HepG2 (cell line): ENCODE results near the gene RNF126. TPM values are rescaled to one million over a fixed set of nuclear protein-coding genes. Genes with fewer than 3 reads are reported as not detected.

Experiments used
- ATAC-seq: fragments of 200-7000 bp; cut with Tn5 transposase; 3 replicates; pipeline ENCODE4 v1.9.1; 2020; ENCODE audit warnings: mild to moderate bottlenecking, moderate library complexity
- BruUV-seq: library from RNA; stranded (reverse); fragments of 400-500 nt; replicated peaks from 2 replicates; lab custom pipeline; 2021; lab: Mats Ljungman, UMichigan
- CTCF ChIA-PET: fragments of 300-600 bp; formaldehyde crosslinking; extraction: SDS; loops from one replicate; lab custom pipeline; 2021; ENCODE audit warnings: low total read pairs, inconsistent platforms, low intra/inter-chr PET ratio; lab: Yijun Ruan, JAX
- POLR2A ChIA-PET: fragments of 350-600 bp; sonication (Branson Sonifier 250); formaldehyde crosslinking; loops from one replicate; lab custom pipeline; 2020; ENCODE audit warnings: antibody characterized with exemption, inconsistent platforms; lab: Yijun Ruan, JAX
- DNase-seq: peaks from one replicate; pipeline ENCODE4 v3.0.0-alpha.2; 2015; ENCODE audit warnings: low spot score
- FAIRE-seq: peaks from 3 replicates; lab custom pipeline; 2011; peaks lifted over from hg19 to GRCh38; lab: Jason Lieb, UNC
- H2AFZ ChIP-seq: one replicate; pipeline ENCODE4 v1.6.1; 2011; ENCODE audit warnings: low read length, inconsistent platforms
- H3K27ac ChIP-seq: fragments of 300-600 bp; 3 replicates; pipeline ENCODE4 v1.8.0; 2011; ENCODE audit warnings: mixed run types, mild to moderate bottlenecking, mixed read lengths, low read length, inconsistent platforms; ENCODE audit not compliant: insufficient read depth; ENCODE audit errors: extremely low read length
- H3K27me3 ChIP-seq, 2 experiments: fragments of 200-600 bp in 1 of 2; 2 replicates in 1 of 2; 3 replicates in 1 of 2; pipeline versions ENCODE4 v1.6.0 to v1.8.0; 2011; ENCODE audit warnings: low read length in 2 of 2, mild to moderate bottlenecking in 2 of 2, moderate library complexity in 2 of 2, inconsistent platforms in 1 of 2; ENCODE audit not compliant: insufficient read depth in 2 of 2, control insufficient read depth in 1 of 2
- H3K36me3 ChIP-seq, 2 experiments: fragments of 200-600 bp in 1 of 2; replicated peaks in 1 of 2; 2 replicates in 1 of 2; 3 replicates in 1 of 2; pipeline versions ENCODE4 v1.5.1 to v1.8.0; 2011; ENCODE audit warnings: low read length in 2 of 2, inconsistent platforms in 1 of 2; ENCODE audit not compliant: insufficient read depth in 2 of 2, control insufficient read depth in 1 of 2
- H3K4me1 ChIP-seq: 2 replicates; pipeline ENCODE4 v1.5.1; 2012; ENCODE audit warnings: low read length, inconsistent platforms; ENCODE audit not compliant: insufficient read depth
- H3K4me2 ChIP-seq: 2 replicates; pipeline ENCODE4 v1.6.0; 2011; ENCODE audit warnings: low read depth, low read length, inconsistent platforms
- H3K4me3 ChIP-seq, 3 experiments: fragments of 200-600 bp in 1 of 3; sonication (generic), shearing (Covaris generic) in 1 of 3; replicated peaks in 1 of 3; 2 replicates each; pipeline ENCODE4 v1.5.1; 2011 to 2016; ENCODE audit warnings: low read length in 3 of 3, inconsistent platforms in 2 of 3, low read depth in 2 of 3, mild to moderate bottlenecking in 2 of 3, control low read depth in 1 of 3, mixed read lengths in 1 of 3; ENCODE audit not compliant: insufficient read depth in 1 of 3
- H3K79me2 ChIP-seq: one replicate; pipeline ENCODE4 v1.6.1; 2011; ENCODE audit warnings: low read length, inconsistent platforms; ENCODE audit not compliant: insufficient read depth
- H3K9ac ChIP-seq: 2 replicates; pipeline ENCODE4 v1.6.0; 2011; ENCODE audit warnings: mild to moderate bottlenecking, low read depth, low read length, inconsistent platforms; ENCODE audit not compliant: insufficient read depth
- H3K9me3 ChIP-seq: 2 replicates; pipeline ENCODE4 v1.5.1; 2012; ENCODE audit warnings: mild to moderate bottlenecking, low read length
- H4K20me1 ChIP-seq: 2 replicates; pipeline ENCODE4 v1.6.0; 2011; ENCODE audit warnings: inconsistent platforms, mild to moderate bottlenecking, low read length, moderate library complexity; ENCODE audit not compliant: insufficient read depth
- EEA1 ChIP-seq: sonication (generic); formaldehyde crosslinking; IDR thresholded peaks from 2 replicates; pipeline ENCODE4 v1.5.1; 2020; ENCODE audit warnings: mild to moderate bottlenecking, missing genetic modification reagents, borderline replicate concordance
- EP300 ChIP-seq, 3 experiments: sonication (generic) in 1 of 3; formaldehyde crosslinking in 1 of 3; IDR thresholded peaks; 2 replicates each; pipeline versions ENCODE4 v1.5.1 to v1.6.1; 2011 to 2020; ENCODE audit warnings: low read depth in 2 of 3, low read length in 2 of 3, borderline replicate concordance in 1 of 3, improper control_type of control experiment in 1 of 3, mild to moderate bottlenecking in 1 of 3, missing genetic modification reagents in 1 of 3, moderate library complexity in 1 of 3
- JDP2 ChIP-seq: sonication (generic); formaldehyde crosslinking; IDR thresholded peaks from 2 replicates; pipeline ENCODE4 v1.8.1; 2022; ENCODE audit warnings: missing genetic modification reagents, borderline replicate concordance
- MTA1 ChIP-seq: sonication (generic); formaldehyde crosslinking; IDR thresholded peaks from 2 replicates; pipeline ENCODE4 v1.4.0; 2020; ENCODE audit warnings: missing genetic modification reagents, mild to moderate bottlenecking, borderline replicate concordance
- PHF21A ChIP-seq: sonication (generic); formaldehyde crosslinking; IDR thresholded peaks from 2 replicates; pipeline ENCODE4 v1.5.0; 2020; ENCODE audit warnings: mild to moderate bottlenecking, missing genetic modification reagents
- SPEN ChIP-seq: sonication (generic); formaldehyde crosslinking; IDR thresholded peaks from 2 replicates; pipeline ENCODE4 v1.5.1; 2020; ENCODE audit warnings: low read depth, mild to moderate bottlenecking, missing genetic modification reagents
- SRY ChIP-seq: sonication (generic); formaldehyde crosslinking; IDR thresholded peaks from 2 replicates; pipeline ENCODE4 v1.8.0; 2022; ENCODE audit warnings: mild to moderate bottlenecking, missing genetic modification reagents
- SSRP1 ChIP-seq: IDR thresholded peaks from 2 replicates; pipeline ENCODE4 v1.6.1; 2016; ENCODE audit warnings: control low read depth
- TMF1 ChIP-seq: sonication (generic); formaldehyde crosslinking; IDR thresholded peaks from 2 replicates; pipeline ENCODE4 v1.8.1; 2022; ENCODE audit warnings: low read depth, missing genetic modification reagents
- ZBTB20 ChIP-seq: sonication (generic); formaldehyde crosslinking; IDR thresholded peaks from 2 replicates; pipeline ENCODE4 v1.8.1; 2023; ENCODE audit warnings: missing genetic modification reagents, low read depth, mild to moderate bottlenecking, borderline replicate concordance
- ZFP90 ChIP-seq: sonication (generic); formaldehyde crosslinking; IDR thresholded peaks from 2 replicates; pipeline ENCODE4 v1.8.0; 2022; ENCODE audit warnings: missing genetic modification reagents, mild to moderate bottlenecking, inconsistent platforms, borderline replicate concordance
- ZIK1 ChIP-seq: sonication (generic); formaldehyde crosslinking; IDR thresholded peaks from 2 replicates; pipeline ENCODE4 v1.5.0; 2020; ENCODE audit warnings: mild to moderate bottlenecking, low read depth, missing genetic modification reagents, borderline replicate concordance
- ZNF446 ChIP-seq: sonication (generic); formaldehyde crosslinking; IDR thresholded peaks from 2 replicates; pipeline ENCODE4 v1.5.0; 2020; ENCODE audit warnings: mild to moderate bottlenecking, missing genetic modification reagents
- ZNF558 ChIP-seq: sonication (generic); formaldehyde crosslinking; IDR thresholded peaks from 2 replicates; pipeline ENCODE4 v1.9.0; 2022; ENCODE audit warnings: mild to moderate bottlenecking, missing genetic modification reagents, borderline replicate concordance
- ZNF615 ChIP-seq: sonication (generic); formaldehyde crosslinking; IDR thresholded peaks from 2 replicates; pipeline ENCODE4 v1.5.0; 2020; ENCODE audit warnings: mild to moderate bottlenecking, missing genetic modification reagents, borderline replicate concordance
- WGBS: methylation state at CpG from one replicate; pipeline ENCODE4 v1.1.6; 2017; ENCODE audit warnings: low lambda C conversion rate; 5-methylcytosine and 5-hydroxymethylcytosine counted together
- in situ Hi-C: cut with HindIII; loops from 2 replicates; pipeline ENCODE4 v1.10.0; 2017; ENCODE audit warnings: low pct_unique_long_range_greater_than_20kb; ENCODE audit not compliant: extremely low pct_ligation_motif_present
- intact Hi-C: fragments of 100-400 bp; cut with micrococcal nuclease; formaldehyde crosslinking; loops from one replicate; pipeline ENCODE4 v1.10.0; 2022; ENCODE audit not compliant: unreplicated experiment
- polyA plus RNA-seq, 8 experiments: library from polyadenylated mRNA; depleted of rRNA in 3 of 8; stranded (reverse) in 7 of 8; unstranded in 1 of 8; fragments of >200 nt; fragmentation: Illumina TruSeq in 4 of 8; extraction: Trizol in 4 of 8; gene quantifications; 2 replicates each; pipeline versions ENCODE4 v1.2.1 to v1.2.3, GENCODE V29; 2011 to 2016; ENCODE audit warnings: low read depth in 4 of 8, missing spikeins in 1 of 8, mixed read lengths in 1 of 8; ENCODE audit not compliant: insufficient read depth in 1 of 8
- total RNA-seq, 5 experiments: library from RNA; depleted of rRNA; stranded (reverse); fragments of >200 nt; fragmentation: Illumina TruSeq; extraction: Trizol; gene quantifications; 2 replicates each; pipeline ENCODE4 v1.2.3, GENCODE V29; 2016; ENCODE audit warnings: low read depth in 1 of 5
- TF ChIP-seq, protein P1 (sequence below): sonication (generic); formaldehyde crosslinking; IDR thresholded peaks from 2 replicates; pipeline ENCODE4 v1.8.0; 2022; ENCODE audit warnings: mild to moderate bottlenecking, missing genetic modification reagents, moderate library complexity
- TF ChIP-seq, protein P2 (sequence below): sonication (generic); formaldehyde crosslinking; IDR thresholded peaks from 2 replicates; pipeline ENCODE4 v1.4.0; 2020; ENCODE audit warnings: low read depth, mild to moderate bottlenecking, missing genetic modification reagents

The RNF126 gene
- total and polyA plus RNA-seq, 2 of the 13 experiments (the other 11 are each of a cell fraction or from before 2014, with no cell fraction given): 23.2 to 34.0 TPM

DNA sequence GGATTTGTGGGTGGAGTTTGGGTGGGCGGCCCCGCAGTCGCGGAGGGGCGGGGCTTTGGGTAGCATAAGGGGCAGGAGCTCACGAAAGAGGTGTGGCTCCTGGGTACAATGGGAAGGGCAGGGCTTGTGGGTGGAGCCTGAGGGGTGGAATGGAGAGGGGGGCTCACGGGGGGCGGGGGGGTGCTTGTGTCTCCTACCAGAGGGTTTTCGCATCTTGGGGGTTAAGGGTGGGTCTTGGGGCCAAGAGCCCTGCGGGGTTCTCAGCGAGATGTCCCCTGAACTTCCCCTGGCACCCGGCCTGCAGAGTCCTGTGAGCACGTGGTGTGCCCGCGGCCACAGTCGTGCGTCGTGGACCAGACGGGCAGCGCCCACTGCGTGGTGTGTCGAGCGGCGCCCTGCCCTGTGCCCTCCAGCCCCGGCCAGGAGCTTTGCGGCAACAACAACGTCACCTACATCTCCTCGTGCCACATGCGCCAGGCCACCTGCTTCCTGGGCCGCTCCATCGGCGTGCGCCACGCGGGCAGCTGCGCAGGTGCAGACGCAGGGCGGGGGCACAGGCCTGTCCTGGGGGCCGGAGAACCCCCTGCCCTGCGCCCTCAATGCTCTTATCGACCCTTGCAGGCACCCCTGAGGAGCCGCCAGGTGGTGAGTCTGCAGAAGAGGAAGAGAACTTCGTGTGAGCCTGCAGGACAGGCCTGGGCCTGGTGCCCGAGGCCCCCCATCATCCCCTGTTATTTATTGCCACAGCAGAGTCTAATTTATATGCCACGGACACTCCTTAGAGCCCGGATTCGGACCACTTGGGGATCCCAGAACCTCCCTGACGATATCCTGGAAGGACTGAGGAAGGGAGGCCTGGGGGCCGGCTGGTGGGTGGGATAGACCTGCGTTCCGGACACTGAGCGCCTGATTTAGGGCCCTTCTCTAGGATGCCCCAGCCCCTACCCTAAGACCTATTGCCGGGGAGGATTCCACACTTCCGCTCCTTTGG is 18.3 kb upstream of the RNF126 start (continued):
- TF ChIP-seq EP300 (IDR thresholded peaks at IDR 0.05; ENCODE audit: low read depth in 2 of 2, low read length in 2 of 2): no peak
- TF ChIP-seq EP300 (CRISPR knock-in tag; IDR thresholded peaks at IDR 0.05; ENCODE audit: borderline replicate concordance): no peak
- TF ChIP-seq, protein P1, sequence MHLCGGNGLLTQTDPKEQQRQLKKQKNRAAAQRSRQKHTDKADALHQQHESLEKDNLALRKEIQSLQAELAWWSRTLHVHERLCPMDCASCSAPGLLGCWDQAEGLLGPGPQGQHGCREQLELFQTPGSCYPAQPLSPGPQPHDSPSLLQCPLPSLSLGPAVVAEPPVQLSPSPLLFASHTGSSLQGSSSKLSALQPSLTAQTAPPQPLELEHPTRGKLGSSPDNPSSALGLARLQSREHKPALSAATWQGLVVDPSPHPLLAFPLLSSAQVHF (CRISPR knock-in tag): no peak
- TF ChIP-seq, all 625 proteins: peak for 12

- POLR2A ChIA-PET: interaction anchor here (0.7 to 5.3 kb wide), 14 partner anchors 10 to 346 kb away, joined by 3 to 56 read pairs (median 6); partner anchors contain the start of genes CNN2, PALM and RNF126
- Histone ChIP-seq H3K79me2 (no peaks in the 10 kb centered on the region), H3K9me3 (no peaks in the 10 kb centered on the region), H3K27ac (peak overlapping the region; percentile 95), H3K4me1 (peaks cover 38% of the 10 kb centered on the region), H3K36me3 (no peaks in the 10 kb centered on the region), H3K4me3 (peak overlapping the region; percentile 61 to 89 (median 63); a peak in 5 of 6 replicates), H3K27me3 (peaks cover 0 to 7% of the 10 kb centered on the region in 2 experiments; a peak in 1 of 5 replicates), H3K9ac (peak overlapping the region; percentile 82), H4K20me1 (no peaks in the 10 kb centered on the region), H2AFZ (no peak overlapping the region), H3K4me2 (peak overlapping the region; percentile 82)
- no TSS peak for BruUV-seq
- intact Hi-C loops: no loop called here
- DNase-seq: peak; percentile 93
- CTCF ChIA-PET: interaction anchor here (0.6 to 2.2 kb wide), 2 partner anchors 9 to 16 kb away, joined by 3 to 13 read pairs; no protein-coding TSS in a partner anchor
- peak; percentile 71 for FAIRE-seq
- in situ Hi-C loops: no loop called here
- 8% methylated on average over 13 of the region's 70 CpGs for WGBS
- ATAC-seq: peak; percentile 70
- TF ChIP-seq ZNF558 (CRISPR knock-in tag): no peak
- TF ChIP-seq MTA1 (CRISPR knock-in tag): no peak
- no peak for TF ChIP-seq EEA1
- 0 out of 2 replicates have a peak, but pooled peaks have one; percentile 34 for TF ChIP-seq ZBTB20 (CRISPR knock-in tag)
- peak; percentile 38; the same call in 1 of the 2 replicates for TF ChIP-seq ZIK1
- TF ChIP-seq, protein P2, sequence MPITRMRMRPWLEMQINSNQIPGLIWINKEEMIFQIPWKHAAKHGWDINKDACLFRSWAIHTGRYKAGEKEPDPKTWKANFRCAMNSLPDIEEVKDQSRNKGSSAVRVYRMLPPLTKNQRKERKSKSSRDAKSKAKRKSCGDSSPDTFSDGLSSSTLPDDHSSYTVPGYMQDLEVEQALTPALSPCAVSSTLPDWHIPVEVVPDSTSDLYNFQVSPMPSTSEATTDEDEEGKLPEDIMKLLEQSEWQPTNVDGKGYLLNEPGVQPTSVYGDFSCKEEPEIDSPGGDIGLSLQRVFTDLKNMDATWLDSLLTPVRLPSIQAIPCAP (CRISPR knock-in tag): no peak
- TF ChIP-seq ZNF615 (CRISPR knock-in tag): no peak
- no peak for TF ChIP-seq EP300 (IDR thresholded peaks at IDR 0.05; ENCODE audit: low read depth in 2 of 2, low read length in 2 of 2)
- TF ChIP-seq EP300 (CRISPR knock-in tag; IDR thresholded peaks at IDR 0.05; ENCODE audit: borderline replicate concordance): no peak
- peak; percentile 79; the same call in 1 of the 2 replicates for TF ChIP-seq TMF1 (CRISPR knock-in tag)
- TF ChIP-seq PHF21A (CRISPR knock-in tag): no peak; the same call in 1 of the 2 replicates
- TF ChIP-seq SRY: peak; percentile 89; the same call in 1 of the 2 replicates
- 0 out of 2 replicates have a peak, but pooled peaks have one; percentile 45 for TF ChIP-seq SPEN
- TF ChIP-seq SSRP1 (CRISPR knock-in tag): no peak
- no peak for TF ChIP-seq ZFP90 (CRISPR knock-in tag)
- TF ChIP-seq JDP2: no peak
- TF ChIP-seq ZNF446: 0 out of 2 replicates have a peak, but pooled peaks have one; percentile 16
Measured at GRCh38 chr19:680287-681028, 17.4 kb upstream of the RNF126 start.
